Neural crest cell (in vitro differentiated cells): ENCODE measurements around the gene EBPL. TPM values are rescaled to one million over a fixed set of nuclear protein-coding genes. Genes with fewer than 3 reads are reported as not detected.

ENCODE experiments used
- DNase-seq: peaks from one replicate; pipeline ENCODE4 v3.0.0; 2021; ENCODE audit warnings: low read depth, mixed read lengths, low spot score
- H3K27ac Mint-ChIP-seq: one replicate; pipeline ENCODE4 v1.8.0; 2021; ENCODE audit warnings: mild to moderate bottlenecking, mixed read lengths; ENCODE audit not compliant: unreplicated experiment
- H3K27me3 Mint-ChIP-seq: 2 replicates; pipeline ENCODE4 v1.8.0; 2021; ENCODE audit warnings: low read depth, mild to moderate bottlenecking, mixed read lengths
- H3K36me3 Mint-ChIP-seq: 2 replicates; pipeline ENCODE4 v1.8.0; 2021; ENCODE audit warnings: low read depth, mild to moderate bottlenecking, mixed read lengths
- H3K4me1 Mint-ChIP-seq: 2 replicates; pipeline ENCODE4 v1.8.0; 2021; ENCODE audit warnings: mixed read lengths
- H3K4me3 Mint-ChIP-seq: one replicate; pipeline ENCODE4 v1.8.0; 2021; ENCODE audit warnings: mild to moderate bottlenecking, mixed read lengths
- H3K9me3 Mint-ChIP-seq: 2 replicates; pipeline ENCODE4 v1.8.0; 2021; ENCODE audit warnings: mixed read lengths
- long read RNA-seq: library from polyadenylated mRNA; unstranded; transcript quantifications from one replicate; pipeline ENCODE4 v2.0.0, GENCODE V29; 2020
- total RNA-seq: library from RNA; stranded (reverse); gene quantifications from 2 replicates; pipeline ENCODE4 v1.2.1, GENCODE V29; 2021
- TF ChIP-seq, protein P1 (sequence below): fragments of 200-600 bp; sonication (generic); conservative IDR thresholded peaks from 2 replicates; pipeline ENCODE4 v1.5.0; 2021; ENCODE audit warnings: antibody characterized with exemption, mild to moderate bottlenecking

Gene EBPL
- total RNA-seq: 52.7 and 55.4 TPM in 2 replicates
- long read RNA-seq, partial matches to known transcripts: 1 of 2 reads
- long read RNA-seq, other reads (novel, unspliced or antisense): 0 of 2 reads

DNA sequence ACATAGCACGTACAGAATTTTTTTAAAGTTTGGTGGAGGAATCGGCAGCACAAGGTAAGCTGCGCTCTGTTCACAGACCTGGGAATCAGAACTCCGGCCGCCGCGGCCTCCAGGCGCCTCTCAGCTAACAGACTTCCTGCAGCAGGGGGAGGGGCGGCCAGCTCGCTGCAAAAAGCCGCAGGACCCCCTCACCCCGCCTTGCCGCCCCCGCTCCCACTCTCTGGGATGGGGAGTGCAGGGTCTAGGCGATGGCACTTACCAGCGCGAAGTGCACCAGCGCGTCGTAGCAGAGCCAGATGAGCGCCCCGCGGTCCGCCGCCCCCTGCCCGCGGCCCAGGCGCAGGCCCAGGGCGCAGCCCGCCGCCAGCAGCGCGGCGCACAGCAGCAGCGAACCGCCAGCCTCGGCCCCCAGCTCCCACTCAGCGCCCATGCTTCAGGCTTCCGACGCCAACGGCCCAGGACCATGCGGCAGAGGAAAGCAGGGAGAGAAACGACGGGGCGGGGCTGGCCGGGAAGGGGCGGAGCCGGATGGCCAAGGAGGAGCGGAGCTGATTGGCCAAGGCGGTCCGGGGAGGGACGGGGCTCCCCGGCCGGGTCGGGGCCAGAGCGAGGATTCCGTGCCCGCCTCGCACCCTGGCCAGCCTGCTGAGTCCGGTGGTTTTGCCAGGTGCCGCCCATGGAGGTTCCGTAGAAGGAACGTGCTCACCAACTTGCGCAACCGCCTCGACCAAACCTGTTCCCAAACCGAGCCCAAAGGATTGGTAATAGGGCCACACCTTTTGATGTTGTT is at the start of gene EBPL:
EBPL (minus strand) TSS at position 492 of the 790 bp plus-strand sequence; CDS start at position 430, 62 bp downstream.
- H3K9me3 Mint-ChIP-seq: no peaks in the 10 kb centered on the region
- DNase-seq: peak; percentile 92
- peak within 1 kb of the TSS; percentile 97 for H3K4me3 Mint-ChIP-seq
- peak within 1 kb of the TSS; percentile 97 for H3K27ac Mint-ChIP-seq
- no peaks in the 10 kb centered on the region for H3K27me3 Mint-ChIP-seq
- H3K36me3 Mint-ChIP-seq: peaks cover 4% of the 10 kb centered on the region
- peaks cover 21% of the 10 kb centered on the region for H3K4me1 Mint-ChIP-seq
- TF ChIP-seq, protein P1, sequence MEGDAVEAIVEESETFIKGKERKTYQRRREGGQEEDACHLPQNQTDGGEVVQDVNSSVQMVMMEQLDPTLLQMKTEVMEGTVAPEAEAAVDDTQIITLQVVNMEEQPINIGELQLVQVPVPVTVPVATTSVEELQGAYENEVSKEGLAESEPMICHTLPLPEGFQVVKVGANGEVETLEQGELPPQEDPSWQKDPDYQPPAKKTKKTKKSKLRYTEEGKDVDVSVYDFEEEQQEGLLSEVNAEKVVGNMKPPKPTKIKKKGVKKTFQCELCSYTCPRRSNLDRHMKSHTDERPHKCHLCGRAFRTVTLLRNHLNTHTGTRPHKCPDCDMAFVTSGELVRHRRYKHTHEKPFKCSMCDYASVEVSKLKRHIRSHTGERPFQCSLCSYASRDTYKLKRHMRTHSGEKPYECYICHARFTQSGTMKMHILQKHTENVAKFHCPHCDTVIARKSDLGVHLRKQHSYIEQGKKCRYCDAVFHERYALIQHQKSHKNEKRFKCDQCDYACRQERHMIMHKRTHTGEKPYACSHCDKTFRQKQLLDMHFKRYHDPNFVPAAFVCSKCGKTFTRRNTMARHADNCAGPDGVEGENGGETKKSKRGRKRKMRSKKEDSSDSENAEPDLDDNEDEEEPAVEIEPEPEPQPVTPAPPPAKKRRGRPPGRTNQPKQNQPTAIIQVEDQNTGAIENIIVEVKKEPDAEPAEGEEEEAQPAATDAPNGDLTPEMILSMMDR: peak; percentile 32

DNA sequence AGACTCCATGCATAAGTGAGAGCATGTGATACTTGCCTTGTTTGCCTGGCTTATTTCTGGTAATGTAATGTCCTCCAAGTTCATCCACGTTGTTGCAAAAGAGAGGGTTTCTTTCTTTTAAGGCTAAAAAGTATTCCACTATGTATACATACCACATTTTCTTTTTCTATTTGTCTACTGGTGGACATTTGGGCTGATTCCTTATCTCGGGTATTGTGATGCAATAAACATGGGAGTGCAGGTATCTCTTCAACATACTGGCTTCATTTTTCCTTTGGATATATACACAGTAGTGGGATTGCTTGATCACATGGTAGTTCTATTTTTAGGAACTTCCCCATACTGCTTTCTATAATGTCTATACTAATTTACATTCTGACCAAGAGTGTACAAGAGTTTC is 49.6 kb upstream of the EBPL start:
- H3K4me3 Mint-ChIP-seq: no peak overlapping the region
- no peaks in the 10 kb centered on the region for H3K4me1 Mint-ChIP-seq
- TF ChIP-seq, protein P1: no peak
- H3K27ac Mint-ChIP-seq: no peak overlapping the region
- H3K36me3 Mint-ChIP-seq: peaks cover 19% of the 10 kb centered on the region
- H3K27me3 Mint-ChIP-seq: no peaks in the 10 kb centered on the region
- no peak for DNase-seq
- no peaks in the 10 kb centered on the region for H3K9me3 Mint-ChIP-seq

DNA sequence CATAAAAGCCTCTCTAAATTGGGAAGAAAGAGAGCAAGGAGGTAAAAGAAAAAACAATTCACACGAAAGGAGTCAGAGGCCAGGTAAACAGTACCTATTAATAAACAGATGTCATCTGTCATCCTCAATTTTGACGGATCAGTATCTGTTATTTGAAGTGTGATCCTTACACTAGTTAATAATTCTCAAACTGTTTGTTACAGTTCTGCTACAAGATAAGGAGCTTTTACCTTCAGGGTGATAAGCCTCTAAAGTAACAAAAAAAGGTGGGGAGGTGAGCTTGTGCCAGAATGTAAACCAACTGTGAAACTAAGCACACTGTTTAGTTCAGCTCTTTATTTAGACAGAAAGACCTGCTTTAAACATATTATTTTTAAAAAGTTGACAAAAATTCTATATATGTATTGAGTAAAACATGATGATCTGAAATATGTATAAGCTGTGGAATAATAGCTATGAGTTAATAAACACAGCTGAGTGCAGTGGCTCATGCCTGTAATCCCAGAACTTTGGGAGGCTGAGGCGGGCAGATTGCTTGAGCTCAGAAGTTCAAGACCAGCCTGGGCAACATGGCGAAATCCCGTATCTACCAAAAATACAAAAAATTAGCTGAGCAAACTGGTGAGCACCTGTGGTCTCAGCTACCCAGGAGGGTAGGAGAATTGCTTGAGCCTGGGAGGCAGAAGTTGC is 48.4 kb upstream of the EBPL start:
- H3K27me3 Mint-ChIP-seq: no peaks in the 10 kb centered on the region

DNA sequence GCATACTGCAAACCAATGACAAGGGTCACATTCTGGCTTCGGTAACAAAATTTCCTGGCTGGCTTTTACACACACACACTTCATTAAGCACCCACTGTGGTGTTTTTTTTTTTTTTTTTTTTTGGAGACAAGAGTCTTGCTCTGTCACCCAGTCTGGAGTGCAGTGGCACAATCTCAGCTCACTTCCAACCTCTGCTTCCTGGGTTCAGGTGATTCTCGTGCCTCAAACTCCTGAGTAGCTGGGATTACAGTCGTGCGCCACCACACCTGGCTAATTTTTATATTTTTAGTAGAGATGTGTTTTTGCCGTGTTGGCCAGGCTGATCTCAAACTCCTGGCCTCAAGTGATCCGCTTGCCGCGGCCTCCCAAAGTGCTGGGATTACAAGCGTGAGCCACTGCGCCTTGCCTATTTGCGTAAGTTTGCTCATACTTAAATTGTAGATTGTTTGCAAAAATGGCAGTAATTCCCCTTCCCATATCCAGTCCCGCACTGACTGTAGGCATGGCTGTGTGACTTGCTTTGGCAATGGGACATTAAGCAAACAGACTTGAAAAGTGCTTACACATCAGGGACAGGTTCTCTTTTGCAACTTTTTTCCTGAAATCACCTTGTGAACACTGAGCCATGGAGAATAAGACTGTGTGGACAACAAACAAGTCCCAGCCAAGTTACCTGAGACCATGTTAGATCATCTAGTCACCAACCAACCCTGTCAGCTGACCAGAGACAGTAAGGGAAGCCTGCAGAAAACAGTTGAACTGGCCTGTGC is 42.1 kb upstream of the EBPL start:
- Mint-ChIP-seq H3K4me1 (no peaks in the 10 kb centered on the region), H3K9me3 (no peaks in the 10 kb centered on the region), H3K27me3 (no peaks in the 10 kb centered on the region), H3K36me3 (peaks cover 4% of the 10 kb centered on the region), H3K27ac (no peak overlapping the region), H3K4me3 (no peak overlapping the region)
- DNase-seq: no peak
- TF ChIP-seq, protein P1: no peak

More for the DNA sequence above, 48.4 kb upstream of the EBPL start:
- H3K9me3 Mint-ChIP-seq: no peaks in the 10 kb centered on the region
- H3K4me3 Mint-ChIP-seq: no peak overlapping the region
- no peak overlapping the region for H3K27ac Mint-ChIP-seq
- H3K4me1 Mint-ChIP-seq: no peaks in the 10 kb centered on the region
- no peak for DNase-seq
- TF ChIP-seq, protein P1: no peak
- H3K36me3 Mint-ChIP-seq: peaks cover 12% of the 10 kb centered on the region

DNA sequence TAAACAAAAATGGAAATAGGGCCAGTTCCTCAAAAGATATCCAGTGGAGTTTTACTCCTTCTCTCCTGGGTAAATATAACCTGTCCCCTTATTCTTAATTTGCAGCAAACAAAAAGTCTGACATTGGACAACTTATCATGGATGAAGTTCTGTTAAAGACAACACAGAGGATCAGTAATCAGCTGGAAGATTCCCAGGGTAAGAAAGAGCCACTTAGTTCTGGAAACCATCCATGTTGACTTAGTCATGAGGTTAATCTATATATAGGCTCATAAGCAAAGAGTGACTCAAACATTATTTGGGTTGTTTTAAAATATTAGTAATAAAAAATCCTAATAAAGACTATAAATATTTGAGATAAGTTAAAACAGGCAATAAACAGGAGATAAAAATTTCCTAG is 40.5 kb upstream of the EBPL start:
- Mint-ChIP-seq H3K4me3 (no peak overlapping the region), H3K27ac (no peak overlapping the region), H3K36me3 (peaks cover 10% of the 10 kb centered on the region), H3K9me3 (no peaks in the 10 kb centered on the region), H3K27me3 (no peaks in the 10 kb centered on the region), H3K4me1 (no peaks in the 10 kb centered on the region)
- DNase-seq: no peak
- TF ChIP-seq, protein P1: no peak
